Naive thymus-derived CD4-positive, alpha-beta T cell (primary cell): Measurements from ENCODE around the gene SZRD1. TPM values are rescaled to one million over a fixed set of nuclear protein-coding genes. Genes with fewer than 3 reads are reported as not detected.

Source experiments
- ATAC-seq: fragments of 150-1000 bp; cut with Tn5 transposase; 2 replicates; pipeline ENCODE4 v1.10.0; 2021; ENCODE audit warnings: mild to moderate bottlenecking, moderate library complexity
- CTCF ChIA-PET: fragments of 350-600 bp; sonication (Branson Sonifier 250); formaldehyde crosslinking; loops from one replicate; lab custom pipeline; 2021; ENCODE audit warnings: antibody characterized with exemption; lab: Charles Lee
- POLR2A ChIA-PET: fragments of 350-600 bp; sonication (Branson Sonifier 250); formaldehyde crosslinking; loops from one replicate; lab custom pipeline; 2021; ENCODE audit warnings: antibody characterized with exemption, inconsistent platforms; lab: Charles Lee
- DNase-seq, 9 donors: peaks; one replicate each; pipeline versions ENCODE4 v3.0.0 to v3.0.0-alpha.2; 2020 to 2022; ENCODE audit warnings: mixed read lengths in 1 of 9
- H3K27ac ChIP-seq: one replicate; pipeline ENCODE4 v1.7.0; 2013; ENCODE audit warnings: mild to moderate bottlenecking, low read depth, low read length, moderate library complexity
- H3K27me3 ChIP-seq, 2 donors: one replicate each; pipeline ENCODE4 v1.7.0; 2013; ENCODE audit warnings: low read length in 2 of 2, mild to moderate bottlenecking in 2 of 2, moderate library complexity in 2 of 2; ENCODE audit not compliant: control insufficient read depth in 2 of 2, insufficient read depth in 2 of 2
- H3K36me3 ChIP-seq, 3 experiments: 1 replicate in 2 of 3; 2 replicates in 1 of 3; pipeline ENCODE4 v1.7.0; 2013; ENCODE audit warnings: low read length in 3 of 3, mild to moderate bottlenecking in 3 of 3, moderate library complexity in 1 of 3; ENCODE audit not compliant: insufficient read depth in 3 of 3, control insufficient read depth in 2 of 3
- H3K4me1 ChIP-seq, 2 donors: one replicate each; pipeline ENCODE4 v1.7.0; 2013; ENCODE audit warnings: low read length in 2 of 2, mild to moderate bottlenecking in 2 of 2, moderate library complexity in 1 of 2; ENCODE audit not compliant: control insufficient read depth in 2 of 2, insufficient read depth in 2 of 2
- H3K4me3 ChIP-seq: 2 replicates; pipeline ENCODE4 v1.7.0; 2013; ENCODE audit warnings: mild to moderate bottlenecking, low read length
- H3K9me3 ChIP-seq, 3 experiments: 1 replicate in 2 of 3; 2 replicates in 1 of 3; pipeline ENCODE4 v1.7.0; 2013; ENCODE audit warnings: low read length in 3 of 3; ENCODE audit not compliant: control insufficient read depth in 2 of 3
- H3K27ac Mint-ChIP-seq, 9 donors: one replicate each; pipeline ENCODE4 v1.8.0; 2020 to 2022; ENCODE audit warnings: mixed read lengths in 9 of 9, mild to moderate bottlenecking in 8 of 9, moderate library complexity in 5 of 9, inconsistent platforms in 2 of 9
- H3K27me3 Mint-ChIP-seq, 5 donors: one replicate each; pipeline ENCODE4 v1.8.0; 2021 to 2022; ENCODE audit warnings: mixed read lengths in 5 of 5, mild to moderate bottlenecking in 1 of 5
- H3K36me3 Mint-ChIP-seq, 5 donors: one replicate each; pipeline ENCODE4 v1.8.0; 2020 to 2022; ENCODE audit warnings: mixed read lengths in 5 of 5, mild to moderate bottlenecking in 3 of 5, inconsistent platforms in 1 of 5
- H3K4me1 Mint-ChIP-seq, 7 donors: one replicate each; pipeline ENCODE4 v1.8.0; 2020 to 2022; ENCODE audit warnings: mixed read lengths in 7 of 7, mild to moderate bottlenecking in 3 of 7, inconsistent platforms in 1 of 7
- H3K4me3 Mint-ChIP-seq, 10 donors: one replicate each; pipeline ENCODE4 v1.8.0; 2020 to 2022; ENCODE audit warnings: mild to moderate bottlenecking in 10 of 10, mixed read lengths in 10 of 10, moderate library complexity in 6 of 10, inconsistent platforms in 2 of 10
- H3K9me3 Mint-ChIP-seq, 11 donors: one replicate each; pipeline ENCODE4 v1.8.0; 2020 to 2022; ENCODE audit warnings: mixed read lengths in 11 of 11, mild to moderate bottlenecking in 4 of 11, inconsistent platforms in 1 of 11, moderate library complexity in 1 of 11
- intact Hi-C, 2 donors: fragments of 100-400 bp; cut with micrococcal nuclease; formaldehyde crosslinking; loops; one replicate each; pipeline ENCODE4 v1.15.1; 2023
- polyA plus RNA-seq, 2 donors: library from polyadenylated mRNA; unstranded; fragments of 300-500 nt; fragmentation: Illumina TruSeq; gene quantifications; one replicate each; pipeline ENCODE4 v1.2.3, GENCODE V29; 2021
- total RNA-seq, 6 experiments: library from RNA in 5 of 6; stranded (reverse) in 5 of 6; gene quantifications; 1 replicate in 5 of 6; 2 replicates in 1 of 6; pipeline ENCODE4 v1.2.3 and lab custom pipeline; 2021 to 2026

The SZRD1 gene
- total and polyA plus RNA-seq, 7 experiments from 2014 or later: 36.8 to 163 (median 82.5) TPM

DNA sequence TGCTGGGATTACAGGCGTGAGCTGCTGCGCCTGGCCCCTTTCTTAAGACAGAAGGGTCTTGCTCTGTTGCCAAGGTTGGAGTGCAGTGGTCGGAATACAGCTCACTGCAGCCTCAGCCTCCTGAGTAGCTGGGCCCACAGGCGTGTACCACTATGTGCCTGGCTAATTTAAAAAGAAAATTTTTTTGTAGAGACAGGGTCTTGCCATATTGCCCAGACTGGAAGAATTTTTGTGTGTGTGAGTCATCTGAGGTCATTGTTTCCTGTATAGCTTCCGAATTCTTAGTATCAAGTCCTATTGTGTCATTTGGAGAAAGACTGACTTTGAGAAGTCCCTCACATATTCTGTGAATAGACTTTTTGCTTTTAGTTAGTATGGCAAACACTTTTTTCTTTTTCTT, 4.7 kb downstream of the SZRD1 start:
- ChIA-PET POLR2A (interaction anchor here (0.7 to 1.3 kb wide), 3 partner anchors 9 to 117 kb away, joined by 4 to 6 read pairs (median 5); no protein-coding TSS in a partner anchor), CTCF (interaction anchor here (1.2 kb wide), 1 partner anchor 8 kb away, joined by 5 read pairs; no protein-coding TSS in a partner anchor)
- Histone ChIP-seq H3K4me1 (peaks cover 37 to 42% of the 10 kb centered on the region in 2 donors), H3K27me3 (no peaks in the 10 kb centered on the region), H3K36me3 (peaks cover 0 to 11% (median 6%) of the 10 kb centered on the region in 3 experiments), H3K27ac (no peak overlapping the region), H3K9me3 (no peaks in the 10 kb centered on the region), H3K4me3 (no peak overlapping the region)
- Mint-ChIP-seq H3K4me3 (peak overlapping the region; percentile 13 to 71 (median 52)), H3K4me1 (peaks cover 55 to 84% (median 68%) of the 10 kb centered on the region in 7 donors), H3K9me3 (peaks cover 0 to 2% (median 0%) of the 10 kb centered on the region in 11 donors), H3K27ac (peak overlapping the region in 4 of 9 donors; percentile 27 to 86 (median 68)), H3K27me3 (no peaks in the 10 kb centered on the region), H3K36me3 (peaks cover 4 to 20% (median 8%) of the 10 kb centered on the region in 5 donors)
- DNase-seq (no peak), ATAC-seq (no peak)
- intact Hi-C loops: loop anchor here in 1 of 2 donors (1.0 kb wide), 1 partner anchor 16 kb away; no protein-coding TSS in a partner anchor

DNA sequence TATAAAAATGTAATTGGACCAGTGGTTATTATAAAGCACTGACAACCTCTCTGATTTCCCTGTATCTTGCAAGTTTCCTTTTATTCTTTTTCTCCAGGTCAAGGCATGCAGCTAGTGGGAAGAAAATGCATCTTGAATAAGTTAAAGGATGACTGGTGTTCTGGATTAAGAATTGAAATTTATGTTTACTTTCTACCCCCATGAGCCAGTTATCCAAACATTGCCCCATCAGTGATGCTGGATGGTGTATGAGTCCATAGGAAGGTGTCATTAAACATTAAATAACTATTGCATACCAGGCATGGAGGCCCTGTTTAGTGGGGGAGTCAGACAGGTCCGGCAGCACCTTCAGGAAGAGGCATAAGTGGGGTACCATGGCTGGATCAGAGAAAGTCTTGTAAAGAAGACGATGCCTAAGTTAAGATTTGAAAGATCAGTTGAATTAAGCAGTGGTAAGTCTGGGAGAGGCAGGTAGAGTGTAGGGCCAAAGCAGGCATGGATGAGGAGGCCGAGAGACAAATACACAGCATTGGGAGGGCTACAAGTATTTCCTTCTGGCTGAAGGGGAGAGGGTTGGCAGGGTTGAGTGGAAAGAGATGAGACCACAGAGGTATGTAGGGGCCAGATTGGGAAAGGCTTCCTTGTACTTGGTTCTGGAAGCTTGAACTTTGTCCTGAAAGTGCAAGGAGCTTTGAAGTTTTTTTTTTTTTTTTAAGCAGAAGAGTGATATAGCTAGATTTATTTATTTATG, 5.7 kb downstream of the SZRD1 start:
- ATAC-seq (no peak), DNase-seq (no peak)
- peaks cover 39 to 42% of the 10 kb centered on the region in 2 donors for H3K4me1 ChIP-seq
- intact Hi-C loops: loop anchor here in 1 of 2 donors (1.0 kb wide), 1 partner anchor 15 kb away; no protein-coding TSS in a partner anchor
- H3K4me3 Mint-ChIP-seq: peak overlapping the region in 8 of 10 donors; percentile 1 to 71 (median 41)
- peaks cover 4 to 20% (median 8%) of the 10 kb centered on the region in 5 donors for H3K36me3 Mint-ChIP-seq
- H3K27ac Mint-ChIP-seq: peak overlapping the region in 6 of 9 donors; percentile 14 to 86 (median 50)
- H3K4me1 Mint-ChIP-seq: peaks cover 65 to 90% (median 75%) of the 10 kb centered on the region in 7 donors
- no peaks in the 10 kb centered on the region for H3K9me3 ChIP-seq
- H3K4me3 ChIP-seq: no peak overlapping the region
- H3K27ac ChIP-seq: no peak overlapping the region
- H3K36me3 ChIP-seq: peaks cover 0 to 6% (median 5%) of the 10 kb centered on the region in 3 experiments
- H3K9me3 Mint-ChIP-seq: peaks cover 0 to 2% (median 0%) of the 10 kb centered on the region in 11 donors
- no peaks in the 10 kb centered on the region for H3K27me3 Mint-ChIP-seq
- POLR2A ChIA-PET: interaction anchor here (0.9 to 1.8 kb wide), 4 partner anchors 8 to 55 kb away, joined by 3 to 6 read pairs (median 4); partner anchors contain the start of gene FBXO42
- H3K27me3 ChIP-seq: no peaks in the 10 kb centered on the region
- CTCF ChIA-PET: interaction anchor here (0.8 to 1.2 kb wide), 2 partner anchors 9 to 17 kb away, joined by 3 to 5 read pairs; no protein-coding TSS in a partner anchor

DNA sequence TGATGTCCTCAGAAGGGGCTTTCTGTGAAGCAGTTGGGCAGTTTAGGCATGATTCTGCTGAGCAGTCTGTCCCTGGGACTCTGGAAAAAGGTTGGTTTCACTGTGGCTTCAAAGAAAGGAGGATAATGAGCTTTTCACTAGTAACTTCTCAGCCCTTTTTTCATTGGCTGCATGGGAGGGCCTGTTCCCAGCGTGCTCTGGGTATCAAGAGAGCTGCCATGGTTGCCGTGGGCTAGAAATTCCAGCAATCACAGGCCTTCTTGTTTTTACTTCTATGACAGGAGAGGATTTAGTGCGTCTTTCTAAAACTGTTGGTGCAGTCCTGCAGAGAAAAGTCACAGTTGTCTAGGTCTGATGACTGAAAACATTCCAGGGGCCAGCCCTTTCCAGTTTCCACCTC, 7.2 kb downstream of the SZRD1 start:
- Histone ChIP-seq H3K9me3 (no peaks in the 10 kb centered on the region), H3K36me3 (peaks cover 0 to 6% (median 5%) of the 10 kb centered on the region in 3 experiments), H3K4me3 (no peak overlapping the region), H3K4me1 (peaks cover 31 to 32% of the 10 kb centered on the region in 2 donors), H3K27me3 (no peaks in the 10 kb centered on the region), H3K27ac (peak overlapping the region; percentile 19)
- H3K27ac Mint-ChIP-seq: peak overlapping the region in 7 of 9 donors; percentile 17 to 66 (median 49)
- ChIA-PET CTCF (interaction anchor here (1.4 kb wide), 1 partner anchor 13 kb away, joined by 6 read pairs; no protein-coding TSS in a partner anchor), POLR2A (interaction anchor here (0.7 to 1.8 kb wide), 2 partner anchors 13 to 332 kb away, joined by 3 to 6 read pairs; no protein-coding TSS in a partner anchor)
- no peaks in the 10 kb centered on the region for H3K27me3 Mint-ChIP-seq
- intact Hi-C loops: no loop called here
- H3K36me3 Mint-ChIP-seq: peaks cover 4 to 18% (median 8%) of the 10 kb centered on the region in 5 donors
- no peak for ATAC-seq
- peak overlapping the region; percentile 20 to 61 (median 45) for H3K4me3 Mint-ChIP-seq
- H3K4me1 Mint-ChIP-seq: peaks cover 64 to 89% (median 71%) of the 10 kb centered on the region in 7 donors
- peaks cover 0 to under 1% (median 0%) of the 10 kb centered on the region in 11 donors for H3K9me3 Mint-ChIP-seq
- DNase-seq: no peak

DNA sequence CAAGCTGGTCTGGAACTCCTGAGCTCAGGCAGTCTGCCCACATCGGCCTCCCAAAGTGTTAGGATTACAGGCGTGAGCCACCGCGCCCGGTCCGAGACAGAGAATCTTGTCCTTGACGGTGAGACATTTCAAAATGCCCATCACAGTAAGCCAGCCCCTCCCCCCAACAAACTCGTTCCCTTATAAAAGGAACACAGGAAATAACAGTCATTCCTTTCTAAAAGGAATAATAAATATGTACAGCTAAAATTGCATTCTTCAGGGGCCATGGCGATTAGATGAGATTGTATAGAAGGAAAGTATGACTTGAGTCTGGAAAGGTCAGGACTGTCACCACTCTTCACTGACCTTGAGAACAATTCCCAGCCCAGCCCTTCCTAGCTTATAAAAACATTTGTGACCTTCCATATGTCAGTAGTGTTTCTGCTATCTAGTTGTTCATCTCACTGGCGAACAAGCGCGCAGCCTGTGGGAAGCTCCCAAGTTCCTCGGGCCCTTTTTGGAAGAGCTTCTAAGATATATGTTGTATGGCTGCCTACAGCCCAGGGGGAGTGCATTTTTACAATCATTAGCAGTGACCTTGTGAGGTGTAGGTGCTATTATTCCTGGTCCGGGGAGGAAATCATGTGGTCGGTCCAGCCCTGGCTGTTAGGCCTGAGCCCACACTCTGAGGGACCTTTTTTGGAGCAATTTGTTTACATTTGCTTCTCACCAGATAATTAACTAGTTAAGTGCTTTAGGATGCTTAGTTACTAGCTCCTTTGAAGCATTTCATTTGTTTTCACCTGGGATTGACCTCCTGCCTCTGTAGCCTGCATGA, 8.7 kb downstream of the SZRD1 start:
- H3K27ac ChIP-seq: peak overlapping the region; percentile 4
- peaks cover 24 to 26% of the 10 kb centered on the region in 2 donors for H3K4me1 ChIP-seq
- ATAC-seq (no peak), DNase-seq (no peak)
- peak overlapping the region in 8 of 10 donors; percentile 23 to 64 (median 36) for H3K4me3 Mint-ChIP-seq
- H3K27ac Mint-ChIP-seq: peak overlapping the region in 5 of 9 donors; percentile 34 to 78 (median 55)
- no peaks in the 10 kb centered on the region for H3K9me3 ChIP-seq
- no peaks in the 10 kb centered on the region for H3K27me3 ChIP-seq
- intact Hi-C loops: no loop called here
- H3K4me3 ChIP-seq: no peak overlapping the region
- peaks cover 4 to 17% (median 11%) of the 10 kb centered on the region in 5 donors for H3K36me3 Mint-ChIP-seq
- peaks cover 59 to 88% (median 72%) of the 10 kb centered on the region in 7 donors for H3K4me1 Mint-ChIP-seq
- CTCF ChIA-PET: interaction anchor here (0.9 kb wide), 1 partner anchor 12 kb away, joined by 4 read pairs; no protein-coding TSS in a partner anchor
- no peaks in the 10 kb centered on the region for H3K27me3 Mint-ChIP-seq
- POLR2A ChIA-PET: interaction anchor here (0.6 to 1.3 kb wide), 5 partner anchors 9 to 53 kb away, joined by 3 to 4 read pairs (median 3); partner anchors contain the start of genes FBXO42 and SZRD1
- no peaks in the 10 kb centered on the region for H3K9me3 Mint-ChIP-seq
- peaks cover 0 to 6% (median 5%) of the 10 kb centered on the region in 3 experiments for H3K36me3 ChIP-seq

DNA sequence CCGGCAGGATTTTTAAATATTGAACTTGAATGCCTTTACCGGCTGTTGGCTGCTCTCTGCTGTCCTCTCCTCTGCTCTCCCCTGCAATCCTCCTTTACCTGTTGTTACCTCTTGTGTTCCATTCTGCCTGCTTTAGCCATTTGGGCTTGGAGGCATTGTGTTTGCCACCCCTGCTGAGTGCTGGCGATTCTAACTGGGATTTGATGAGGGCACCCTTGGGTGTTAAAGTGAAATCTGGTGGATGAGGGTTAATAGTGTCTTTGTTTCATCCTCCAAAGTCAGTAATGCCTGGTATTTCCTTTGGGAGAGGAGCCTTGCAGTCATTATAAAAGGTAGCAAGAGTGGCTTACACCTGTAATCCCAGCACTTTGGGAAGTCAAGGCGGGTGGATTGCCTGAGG, 9.9 kb downstream of the SZRD1 start:
- no peaks in the 10 kb centered on the region for H3K27me3 Mint-ChIP-seq
- Histone ChIP-seq H3K4me1 (peaks cover 20 to 21% of the 10 kb centered on the region in 2 donors), H3K27me3 (no peaks in the 10 kb centered on the region), H3K36me3 (peaks cover 0 to 6% (median 5%) of the 10 kb centered on the region in 3 experiments), H3K4me3 (no peak overlapping the region), H3K27ac (no peak overlapping the region), H3K9me3 (no peaks in the 10 kb centered on the region)
- POLR2A ChIA-PET: interaction anchor here (0.7 to 0.9 kb wide), 2 partner anchors 22 to 25 kb away, joined by 3 to 5 read pairs; partner anchors contain the start of gene FBXO42
- CTCF ChIA-PET: interaction anchor here (0.9 kb wide), 1 partner anchor 13 kb away, joined by 4 read pairs; no protein-coding TSS in a partner anchor
- H3K27ac Mint-ChIP-seq: peak overlapping the region in 5 of 9 donors; percentile 54 to 69 (median 58)
- ATAC-seq (no peak), DNase-seq (no peak)
- peak overlapping the region in 5 of 10 donors; percentile 19 to 52 (median 44) for H3K4me3 Mint-ChIP-seq
- peaks cover 49 to 86% (median 71%) of the 10 kb centered on the region in 7 donors for H3K4me1 Mint-ChIP-seq
- intact Hi-C loops: no loop called here
- H3K9me3 Mint-ChIP-seq: no peaks in the 10 kb centered on the region
- peaks cover 4 to 18% (median 11%) of the 10 kb centered on the region in 5 donors for H3K36me3 Mint-ChIP-seq
